ENCODE results near the gene GCC1.

DNA sequence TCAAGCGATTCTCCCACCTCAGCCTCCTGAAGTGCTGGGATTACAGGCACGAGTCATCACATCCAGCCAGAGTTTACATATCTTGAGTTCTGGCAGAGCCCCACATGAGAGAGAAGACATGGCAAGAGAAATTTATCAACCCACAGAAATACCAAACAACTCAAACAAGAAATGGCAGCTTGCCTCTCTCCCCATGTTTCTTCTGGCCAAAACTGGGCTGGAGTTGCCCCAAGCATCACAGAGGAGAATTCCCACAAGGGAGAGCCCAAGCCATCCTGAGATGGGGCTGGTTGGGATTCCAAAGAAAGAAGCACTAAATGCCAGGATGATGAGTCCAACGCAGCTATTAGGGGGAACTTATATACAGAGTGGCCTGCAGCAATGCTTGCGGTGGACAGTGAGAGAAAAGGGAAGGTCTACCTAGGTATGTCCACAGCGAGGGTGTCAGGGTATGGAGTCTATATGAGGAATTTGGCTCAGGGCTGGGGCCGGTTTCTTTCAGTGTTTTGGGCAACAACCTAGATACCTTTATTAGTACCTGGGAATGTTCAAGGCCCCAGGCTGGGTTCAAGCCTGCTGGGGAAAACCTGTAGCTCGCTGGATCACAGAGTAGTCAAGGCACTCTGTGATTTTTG lies 47.0 kb upstream of the GCC1 start:
- TF ChIP-seq, protein P1, sequence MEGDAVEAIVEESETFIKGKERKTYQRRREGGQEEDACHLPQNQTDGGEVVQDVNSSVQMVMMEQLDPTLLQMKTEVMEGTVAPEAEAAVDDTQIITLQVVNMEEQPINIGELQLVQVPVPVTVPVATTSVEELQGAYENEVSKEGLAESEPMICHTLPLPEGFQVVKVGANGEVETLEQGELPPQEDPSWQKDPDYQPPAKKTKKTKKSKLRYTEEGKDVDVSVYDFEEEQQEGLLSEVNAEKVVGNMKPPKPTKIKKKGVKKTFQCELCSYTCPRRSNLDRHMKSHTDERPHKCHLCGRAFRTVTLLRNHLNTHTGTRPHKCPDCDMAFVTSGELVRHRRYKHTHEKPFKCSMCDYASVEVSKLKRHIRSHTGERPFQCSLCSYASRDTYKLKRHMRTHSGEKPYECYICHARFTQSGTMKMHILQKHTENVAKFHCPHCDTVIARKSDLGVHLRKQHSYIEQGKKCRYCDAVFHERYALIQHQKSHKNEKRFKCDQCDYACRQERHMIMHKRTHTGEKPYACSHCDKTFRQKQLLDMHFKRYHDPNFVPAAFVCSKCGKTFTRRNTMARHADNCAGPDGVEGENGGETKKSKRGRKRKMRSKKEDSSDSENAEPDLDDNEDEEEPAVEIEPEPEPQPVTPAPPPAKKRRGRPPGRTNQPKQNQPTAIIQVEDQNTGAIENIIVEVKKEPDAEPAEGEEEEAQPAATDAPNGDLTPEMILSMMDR (IDR thresholded peaks at IDR 0.05 in 8 of 11, conservative IDR thresholded peaks at IDR 0.05 in 3 of 11): no peak
- no peak for TF ChIP-seq POLR2A (IDR thresholded peaks at IDR 0.05)
- TF ChIP-seq POLR2AphosphoS5 (IDR thresholded peaks at IDR 0.05): no peak
